HepG2 (cell line): Measurements from ENCODE around the gene FDPS. TPM values are rescaled to one million over a fixed set of nuclear protein-coding genes. Genes with fewer than 3 reads are reported as not detected.

Source experiments
- ARID2 ChIP-seq: sonication (generic); formaldehyde crosslinking; IDR thresholded peaks from 2 replicates; pipeline ENCODE4 v1.8.1; 2022; ENCODE audit warnings: mild to moderate bottlenecking, missing genetic modification reagents, borderline replicate concordance
- ARID4A ChIP-seq: sonication (generic); formaldehyde crosslinking; IDR thresholded peaks from 2 replicates; pipeline ENCODE4 v1.5.0; 2020; ENCODE audit warnings: mild to moderate bottlenecking, missing genetic modification reagents, borderline replicate concordance
- BORCS8-MEF2B ChIP-seq: sonication (generic); formaldehyde crosslinking; IDR thresholded peaks from 2 replicates; pipeline ENCODE4 v1.8.0; 2022; ENCODE audit warnings: mild to moderate bottlenecking, missing genetic modification reagents
- CCDC6 ChIP-seq: sonication (generic); formaldehyde crosslinking; IDR thresholded peaks from 2 replicates; pipeline ENCODE4 v1.8.1; 2022; ENCODE audit warnings: mild to moderate bottlenecking, missing genetic modification reagents, moderate library complexity
- E2F1 ChIP-seq: sonication (generic); formaldehyde crosslinking; IDR thresholded peaks from 2 replicates; pipeline ENCODE4 v1.5.0; 2020; ENCODE audit warnings: missing genetic modification reagents
- ERF ChIP-seq: IDR thresholded peaks from 2 replicates; pipeline ENCODE4 v1.6.1; 2018; ENCODE audit warnings: missing biosample characterization, missing genetic modification reagents
- KDM1A ChIP-seq: IDR thresholded peaks from 2 replicates; pipeline ENCODE4 v1.6.1; 2016; ENCODE audit warnings: missing compliant biosample characterization
- MED13 ChIP-seq: sonication (generic); formaldehyde crosslinking; IDR thresholded peaks from 2 replicates; pipeline ENCODE4 v1.5.0; 2020; ENCODE audit warnings: missing genetic modification reagents
- MLX ChIP-seq: IDR thresholded peaks from 2 replicates; pipeline ENCODE4 v1.6.1; 2016
- RXRB ChIP-seq: IDR thresholded peaks from 2 replicates; pipeline ENCODE4 v1.6.1; 2016; ENCODE audit warnings: borderline replicate concordance, missing genetic modification reagents, missing compliant biosample characterization
- SRF ChIP-seq: IDR thresholded peaks from 2 replicates; pipeline ENCODE4 v1.6.1; 2011; ENCODE audit warnings: mild to moderate bottlenecking, low read depth, low read length, moderate library complexity
- TFDP1 ChIP-seq: IDR thresholded peaks from 2 replicates; pipeline ENCODE4 v1.6.1; 2016; ENCODE audit warnings: missing compliant biosample characterization, missing genetic modification reagents, borderline replicate concordance
- ZBTB20 ChIP-seq: sonication (generic); formaldehyde crosslinking; IDR thresholded peaks from 2 replicates; pipeline ENCODE4 v1.8.1; 2023; ENCODE audit warnings: missing genetic modification reagents, low read depth, mild to moderate bottlenecking, borderline replicate concordance
- ZHX1 ChIP-seq: sonication (generic); formaldehyde crosslinking; IDR thresholded peaks from 2 replicates; pipeline ENCODE4 v1.8.1; 2022; ENCODE audit warnings: low read depth, mild to moderate bottlenecking, missing genetic modification reagents
- ZNF121 ChIP-seq: sonication (generic); formaldehyde crosslinking; IDR thresholded peaks from 2 replicates; pipeline ENCODE4 v1.5.0; 2020; ENCODE audit warnings: mild to moderate bottlenecking, missing genetic modification reagents
- ZNF136 ChIP-seq: sonication (generic); formaldehyde crosslinking; IDR thresholded peaks from 2 replicates; pipeline ENCODE4 v1.8.1; 2022; ENCODE audit warnings: low read depth, mild to moderate bottlenecking, moderate library complexity, missing genetic modification reagents
- ZNF180 ChIP-seq: sonication (generic); formaldehyde crosslinking; IDR thresholded peaks from 2 replicates; pipeline ENCODE4 v1.4.0; 2020; ENCODE audit warnings: low read depth, missing genetic modification reagents, borderline replicate concordance
- ZNF34 ChIP-seq: sonication (generic); formaldehyde crosslinking; IDR thresholded peaks from 2 replicates; pipeline ENCODE4 v1.4.0; 2020; ENCODE audit warnings: mild to moderate bottlenecking, missing genetic modification reagents, borderline replicate concordance
- ZNF451 ChIP-seq: sonication (generic); formaldehyde crosslinking; IDR thresholded peaks from 2 replicates; pipeline ENCODE4 v1.5.0; 2020; ENCODE audit warnings: mild to moderate bottlenecking, missing genetic modification reagents
- ZNF768 ChIP-seq: sonication (generic); formaldehyde crosslinking; IDR thresholded peaks from 2 replicates; pipeline ENCODE4 v1.4.0; 2020; ENCODE audit warnings: missing genetic modification reagents
- ZSCAN12 ChIP-seq: sonication (generic); formaldehyde crosslinking; IDR thresholded peaks from 2 replicates; pipeline ENCODE4 v1.9.0; 2021; ENCODE audit warnings: mild to moderate bottlenecking, missing genetic modification reagents
- ZZZ3 ChIP-seq: sonication (generic); formaldehyde crosslinking; IDR thresholded peaks from 2 replicates; pipeline ENCODE4 v1.4.0; 2020; ENCODE audit warnings: missing genetic modification reagents, mild to moderate bottlenecking, borderline replicate concordance
- polyA plus RNA-seq, 8 experiments: library from polyadenylated mRNA; depleted of rRNA in 3 of 8; stranded (reverse) in 7 of 8; unstranded in 1 of 8; fragments of >200 nt; fragmentation: Illumina TruSeq in 4 of 8; extraction: Trizol in 4 of 8; gene quantifications; 2 replicates each; pipeline versions ENCODE4 v1.2.1 to v1.2.3, GENCODE V29; 2011 to 2016; ENCODE audit warnings: low read depth in 4 of 8, missing spikeins in 1 of 8, mixed read lengths in 1 of 8; ENCODE audit not compliant: insufficient read depth in 1 of 8
- total RNA-seq, 5 experiments: library from RNA; depleted of rRNA; stranded (reverse); fragments of >200 nt; fragmentation: Illumina TruSeq; extraction: Trizol; gene quantifications; 2 replicates each; pipeline ENCODE4 v1.2.3, GENCODE V29; 2016; ENCODE audit warnings: low read depth in 1 of 5

FDPS gene
- total and polyA plus RNA-seq, 2 of the 13 experiments (the other 11 are each of a cell fraction or from before 2014, with no cell fraction given), result 264 to 519 TPM

GRCh38 chr1:155286544-155286943 lies 22.1 kb upstream of the FDPS start (continued):
- TF ChIP-seq ARID2 (CRISPR knock-in tag), result no peak
- TF ChIP-seq RXRB (CRISPR knock-in tag), result peak; percentile 81
- TF ChIP-seq E2F1 (CRISPR knock-in tag), result no peak
- no peak for TF ChIP-seq TFDP1 (CRISPR knock-in tag)
- no peak for TF ChIP-seq ZHX1
- no peak for TF ChIP-seq ZNF768
- TF ChIP-seq ARID4A (CRISPR knock-in tag), result no peak; the same call in 1 of the 2 replicates
- TF ChIP-seq ERF (CRISPR knock-in tag), result 0 out of 2 replicates have a peak, but pooled peaks have one; percentile 14
- TF ChIP-seq ZZZ3 (CRISPR knock-in tag), result no peak
- TF ChIP-seq ZNF121 (CRISPR knock-in tag), result no peak
- no peak for TF ChIP-seq CCDC6 (CRISPR knock-in tag)
- TF ChIP-seq KDM1A (CRISPR knock-in tag), result no peak
- TF ChIP-seq SRF, result no peak
- no peak for TF ChIP-seq ZBTB20 (CRISPR knock-in tag)
- no peak for TF ChIP-seq BORCS8-MEF2B (CRISPR knock-in tag)
- TF ChIP-seq ZSCAN12, result no peak
- TF ChIP-seq ZNF34 (CRISPR knock-in tag), result no peak
- no peak for TF ChIP-seq ZNF451 (CRISPR knock-in tag)
- no peak for TF ChIP-seq ZNF180
- TF ChIP-seq ZNF136 (CRISPR knock-in tag), result no peak
- no peak for TF ChIP-seq MLX (CRISPR knock-in tag)
- no peak for TF ChIP-seq MED13 (CRISPR knock-in tag)
